CD4-positive, alpha-beta T cell treated with Interleukin-10 for 1 hour (primary cell): Measurements from ENCODE around the gene FBLN2.
"Not testable (repeated sequence)": the region's sequence is repeated elsewhere in the genome, so short reads cannot be mapped to it uniquely, and the experiment has no call there.

Experiments used
- DNase-seq: peaks from one replicate; pipeline ENCODE4 v3.0.0-alpha.2; 2020

Gene FBLN2

GRCh38 chr3:13514639-13515435 lies 34.1 kb upstream of the FBLN2 start:
- DNase-seq, result no peak

GRCh38 chr3:13515786-13516759 lies 32.9 kb upstream of the FBLN2 start:
- no peak for DNase-seq

DNA sequence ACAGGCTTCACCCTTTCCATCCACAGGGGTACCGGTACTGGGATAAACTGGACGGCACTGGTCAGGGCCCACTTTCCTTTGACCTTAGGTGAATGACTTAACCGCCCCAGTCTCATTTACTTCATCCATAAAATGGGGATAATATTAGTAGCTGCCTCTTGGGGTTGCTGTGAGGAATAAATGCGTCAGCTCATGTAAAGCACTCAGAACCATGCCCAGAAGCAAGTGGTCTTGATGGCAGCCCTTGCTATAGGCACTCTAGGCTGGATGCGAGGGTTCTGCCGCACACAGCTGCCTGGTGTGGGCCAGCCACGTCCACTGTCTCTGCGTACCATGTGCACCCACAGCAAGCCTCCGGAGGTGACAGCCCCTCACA lies 32.2 kb upstream of the FBLN2 start:
- DNase-seq, result no peak

- DNase-seq, result no peak
These were observed 31.5 kb upstream of the FBLN2 start for GRCh38 chr3:13517253-13517977.

DNA sequence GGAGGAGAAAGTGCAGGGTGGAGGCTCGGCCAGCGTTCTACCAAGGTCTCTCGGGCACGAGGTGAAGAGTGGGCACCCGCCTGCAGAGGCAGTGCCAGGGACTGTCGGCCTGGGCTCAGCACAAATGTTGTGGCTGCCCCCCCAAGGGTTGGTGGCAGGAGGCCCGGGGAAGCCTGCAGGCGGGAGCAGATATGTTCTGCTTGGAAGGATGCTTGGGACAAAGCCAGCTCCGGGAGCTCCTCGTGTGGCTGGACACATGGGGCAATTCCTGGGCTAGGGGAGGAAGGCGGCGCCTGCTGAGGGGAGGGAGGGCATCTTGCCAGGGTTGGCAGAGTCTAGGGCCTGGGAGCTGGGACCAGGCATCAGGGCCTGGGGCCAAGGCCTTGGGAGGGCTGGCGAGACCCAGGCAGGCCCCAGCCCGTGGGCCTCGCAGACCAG lies 30.4 kb upstream of the FBLN2 start:
- no peak for DNase-seq

GRCh38 chr3:13519006-13519791 lies 29.7 kb upstream of the FBLN2 start:
- DNase-seq, result no peak

DNA sequence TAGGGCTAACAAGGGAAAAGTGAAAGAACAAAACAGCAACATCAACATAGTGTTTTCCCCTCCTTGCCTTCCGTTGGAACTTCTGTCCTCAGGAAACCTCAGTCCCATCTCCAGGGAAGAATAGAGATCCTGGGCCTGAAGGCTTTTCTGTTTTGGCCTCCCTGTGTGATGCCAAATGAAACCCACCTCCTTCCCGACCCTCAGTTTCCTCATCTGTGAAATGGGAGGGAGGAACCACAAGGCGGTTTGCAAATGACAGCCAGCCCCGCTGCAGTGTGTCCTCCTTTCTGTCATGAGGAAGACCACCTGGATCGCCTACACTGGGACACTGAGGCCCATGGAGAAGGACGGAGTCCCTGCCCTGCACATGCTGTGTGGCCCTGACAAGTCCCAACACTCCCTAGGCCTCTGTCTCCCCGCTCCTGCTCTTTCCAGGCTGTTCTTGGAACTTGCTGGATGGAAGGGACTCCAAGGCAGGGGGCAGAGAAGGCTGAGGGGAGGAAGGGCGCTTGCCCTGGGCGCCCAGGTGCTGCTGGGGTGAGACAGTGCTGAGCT lies 28.5 kb upstream of the FBLN2 start:
- DNase-seq, result no peak

DNA sequence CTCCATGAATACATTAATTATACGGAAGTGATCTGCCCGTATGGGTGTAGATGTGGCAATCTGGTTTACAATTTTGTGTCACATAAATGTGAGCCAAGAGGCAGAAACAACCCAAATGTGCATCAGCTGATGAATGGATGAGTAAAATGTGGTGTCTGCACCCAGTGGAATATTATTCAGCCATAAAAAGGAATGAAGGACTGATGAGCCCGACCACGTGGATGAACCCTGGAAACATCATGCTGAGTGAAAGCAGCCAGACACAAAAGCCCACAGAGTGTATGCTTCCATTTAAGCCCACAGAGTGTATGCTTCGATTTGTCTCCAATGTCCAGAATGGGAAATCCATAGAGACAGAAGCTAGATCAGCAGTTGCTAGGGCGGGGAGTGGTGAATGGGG lies 27.6 kb upstream of the FBLN2 start:
- DNase-seq, result no peak

DNA sequence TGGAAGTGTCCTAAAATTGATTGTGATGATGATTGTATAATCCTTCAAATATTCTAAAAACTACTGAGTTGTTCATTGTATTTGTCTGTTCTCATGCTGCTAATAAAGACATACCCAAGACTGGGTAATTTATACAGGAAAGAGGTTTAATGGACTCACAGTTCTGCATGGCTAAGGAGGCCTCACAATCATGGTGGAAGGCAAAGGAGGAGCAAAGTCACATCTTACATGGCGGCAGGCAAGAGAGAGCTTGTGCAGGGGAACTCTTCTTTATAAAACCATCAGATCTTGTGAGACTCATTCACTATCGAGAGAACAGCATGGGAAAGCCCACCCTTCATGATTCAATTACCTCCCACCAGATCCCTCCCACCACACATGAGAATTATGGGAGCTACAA lies 27.2 kb upstream of the FBLN2 start:
- not testable (repeated sequence) for DNase-seq

- DNase-seq, result no peak
These were observed 26.7 kb upstream of the FBLN2 start for GRCh38 chr3:13522236-13522635.

GRCh38 chr3:13524979-13525669 lies 23.8 kb upstream of the FBLN2 start:
- DNase-seq, result no peak

- no peak for DNase-seq
These were observed 22.9 kb upstream of the FBLN2 start for GRCh38 chr3:13525827-13526625.

- DNase-seq, result no peak
These were observed 22.3 kb upstream of the FBLN2 start for GRCh38 chr3:13526626-13526949.

DNA sequence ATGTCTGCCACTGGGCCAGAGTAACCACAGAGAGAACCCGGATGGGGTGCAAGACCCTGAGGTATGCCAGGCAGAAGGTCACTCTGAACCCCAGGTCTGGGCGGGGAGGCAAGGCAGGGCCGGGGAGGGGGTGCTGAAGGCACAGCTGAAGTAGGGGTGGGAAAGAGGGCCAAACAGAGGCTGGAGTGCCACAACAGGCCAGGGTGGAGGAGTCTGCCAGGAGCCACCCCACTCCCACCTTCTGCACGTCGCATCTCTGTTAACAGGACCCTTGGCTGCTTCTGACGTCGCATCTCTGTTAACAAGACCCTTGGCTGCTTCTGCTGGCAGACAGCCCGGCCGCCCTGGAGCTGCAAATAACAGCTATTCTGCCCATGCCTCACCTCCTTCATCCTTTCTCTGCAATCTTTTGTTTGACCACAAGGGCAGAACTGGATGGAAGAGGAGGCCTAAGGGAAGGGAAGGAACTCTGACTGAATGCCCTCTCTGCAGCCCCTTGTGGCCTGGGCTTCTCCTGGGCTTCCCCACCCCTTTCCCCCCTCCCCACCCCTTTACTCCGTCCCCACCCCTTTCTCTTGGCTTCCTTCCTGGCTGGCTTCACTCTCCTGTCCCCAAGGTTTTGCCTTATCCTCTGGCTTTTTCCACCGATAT lies 20.6 kb upstream of the FBLN2 start:
- DNase-seq, result no peak

- DNase-seq, result no peak
These were observed 19.5 kb upstream of the FBLN2 start for GRCh38 chr3:13529196-13530112.

DNA sequence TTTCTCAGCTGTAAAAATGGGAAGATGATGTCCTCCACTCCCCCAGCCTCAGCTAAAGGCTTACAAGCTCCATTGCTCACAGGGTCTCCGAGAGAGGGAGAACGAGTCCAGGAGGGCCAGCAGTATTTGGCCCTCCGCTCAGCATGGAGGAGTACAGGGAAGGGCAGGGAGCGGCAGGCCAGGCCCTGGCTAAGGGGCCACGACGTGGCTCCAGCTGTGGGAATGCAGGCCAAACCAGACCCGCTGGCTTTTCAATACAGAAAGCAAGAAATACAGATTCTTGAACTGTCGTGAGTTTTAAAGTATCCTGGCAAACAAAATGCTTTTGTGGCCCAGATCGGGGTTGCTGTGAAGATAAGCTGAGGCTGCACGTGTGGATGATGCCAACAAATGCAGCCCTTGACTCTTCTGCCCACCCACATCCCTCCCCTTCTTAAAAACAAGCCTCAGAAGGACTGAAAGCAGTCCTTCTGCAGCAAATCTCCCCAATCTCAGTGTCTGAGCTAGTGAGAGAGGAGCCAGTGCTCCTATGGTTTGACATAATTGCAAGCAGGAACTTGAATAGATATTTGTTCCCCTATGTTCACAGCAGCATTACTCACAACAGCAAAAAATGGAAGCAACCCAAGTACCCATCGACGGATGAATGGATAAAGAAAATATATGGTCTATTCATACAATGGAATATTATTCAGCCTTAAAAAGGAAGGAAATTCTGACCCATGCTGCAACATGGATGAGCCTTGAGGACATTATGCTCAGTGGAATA lies 18.5 kb upstream of the FBLN2 start:
- DNase-seq, result no peak

GRCh38 chr3:13532085-13532484 lies 16.8 kb upstream of the FBLN2 start:
- DNase-seq, result no peak

DNA sequence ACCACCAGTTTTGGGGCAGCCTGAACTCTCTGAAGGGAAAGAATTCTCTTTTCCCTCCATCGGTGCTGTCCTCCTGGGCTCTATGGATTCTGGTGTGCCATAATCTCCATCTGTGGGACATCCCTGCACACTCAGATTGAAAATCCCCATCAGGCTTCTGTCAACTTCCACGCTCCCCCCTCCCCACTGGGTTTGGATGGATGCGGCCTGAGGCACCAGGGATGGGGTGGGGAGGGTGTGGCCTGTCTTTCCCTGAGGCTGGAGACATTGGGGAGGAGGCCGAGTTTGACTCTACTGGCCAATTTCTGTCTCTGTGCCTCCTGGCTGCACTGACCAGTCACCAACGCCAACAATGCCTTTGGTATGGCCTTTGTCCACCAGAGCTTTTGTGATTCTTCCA lies 16.3 kb upstream of the FBLN2 start:
- DNase-seq, result no peak
